Neural progenitor cell (in vitro differentiated cells): Measurements from ENCODE around the gene TNFRSF18. TPM values are rescaled to one million over a fixed set of nuclear protein-coding genes. Genes with fewer than 3 reads are reported as not detected.

Experiments
- DNase-seq: peaks from one replicate; pipeline ENCODE4 v3.0.0-alpha.2; 2016; ENCODE audit warnings: low spot score
- H2AFZ ChIP-seq: fragments of 200-600 bp; sonication (generic); replicated peaks from 2 replicates; pipeline ENCODE4 v1.6.1; 2016; ENCODE audit warnings: antibody characterized with exemption
- H3F3A ChIP-seq: fragments of 200-600 bp; sonication (generic); 2 replicates; pipeline ENCODE4 v1.6.1; 2016; ENCODE audit warnings: antibody characterized with exemption, low read depth
- H3K27ac ChIP-seq: fragments of 200-600 bp; sonication (generic); 2 replicates; pipeline ENCODE4 v1.5.1; 2016; ENCODE audit warnings: mild to moderate bottlenecking
- H3K27me3 ChIP-seq: fragments of 200-600 bp; sonication (generic); 2 replicates; pipeline ENCODE4 v1.6.1; 2016; ENCODE audit warnings: mild to moderate bottlenecking, moderate library complexity
- H3K36me3 ChIP-seq: fragments of 200-600 bp; sonication (generic); 2 replicates; pipeline ENCODE4 v1.5.1; 2016
- H3K4me1 ChIP-seq: fragments of 200-600 bp; sonication (generic); 2 replicates; pipeline ENCODE4 v1.6.1; 2016; ENCODE audit warnings: mixed run types
- H3K4me2 ChIP-seq: fragments of 200-600 bp; sonication (generic); 2 replicates; pipeline ENCODE4 v1.6.1; 2016
- H3K4me3 ChIP-seq: fragments of 200-600 bp; sonication (generic); 2 replicates; pipeline ENCODE4 v1.5.1; 2016
- H3K79me2 ChIP-seq: fragments of 200-600 bp; sonication (generic); 2 replicates; pipeline ENCODE4 v1.6.1; 2016; ENCODE audit warnings: low read depth
- H3K9ac ChIP-seq: fragments of 200-600 bp; sonication (generic); 2 replicates; pipeline ENCODE4 v1.6.1; 2016
- H3K9me3 ChIP-seq: fragments of 200-600 bp; sonication (generic); 2 replicates; pipeline ENCODE4 v1.5.1; 2016; ENCODE audit warnings: low read depth
- H4K20me1 ChIP-seq: fragments of 200-600 bp; sonication (generic); 2 replicates; pipeline ENCODE4 v1.6.1; 2016; ENCODE audit warnings: low read depth
- H3K27ac Mint-ChIP-seq: 3 replicates; pipeline ENCODE4 v1.8.0; 2021; ENCODE audit warnings: mixed read lengths
- H3K27me3 Mint-ChIP-seq: 2 replicates; pipeline ENCODE4 v1.8.0; 2022; ENCODE audit warnings: low read depth, mild to moderate bottlenecking, inconsistent platforms, moderate library complexity, mixed read lengths; ENCODE audit not compliant: insufficient read depth
- H3K36me3 Mint-ChIP-seq: 3 replicates; pipeline ENCODE4 v1.8.0; 2021; ENCODE audit warnings: mixed read lengths
- H3K4me1 Mint-ChIP-seq: 3 replicates; pipeline ENCODE4 v1.8.0; 2021; ENCODE audit warnings: mixed read lengths
- H3K4me3 Mint-ChIP-seq: 3 replicates; pipeline ENCODE4 v1.8.0; 2021; ENCODE audit warnings: mild to moderate bottlenecking, moderate library complexity, mixed read lengths
- H3K9me3 Mint-ChIP-seq: 3 replicates; pipeline ENCODE4 v1.8.0; 2020; ENCODE audit warnings: mixed read lengths
- EZH2 ChIP-seq: fragments of 200-600 bp; sonication (generic); IDR thresholded peaks from 2 replicates; pipeline ENCODE4 v1.6.1; 2017; ENCODE audit warnings: antibody characterized with exemption, mild to moderate bottlenecking, moderate library complexity
- EZH2phosphoT487 ChIP-seq: fragments of 200-600 bp; sonication (generic); IDR thresholded peaks from 2 replicates; pipeline ENCODE4 v1.6.1; 2017; ENCODE audit warnings: antibody characterized with exemption
- total RNA-seq: library from RNA; depleted of rRNA; stranded (reverse); fragments of >200 nt; gene quantifications from 2 replicates; pipeline ENCODE4 v1.2.3, GENCODE V29; 2015; ENCODE audit warnings: low replicate concordance
- TF ChIP-seq, protein P1 (sequence below): fragments of 200-600 bp; sonication (generic); IDR thresholded peaks from 2 replicates; pipeline ENCODE4 v1.5.1; 2017; ENCODE audit warnings: antibody characterized with exemption, mild to moderate bottlenecking

TNFRSF18 gene
- total RNA-seq, 1 donor from 2014 or later = not detected

- no peaks in the 10 kb centered on the region for H3F3A ChIP-seq
- no peaks in the 10 kb centered on the region for H3K36me3 ChIP-seq
- Mint-ChIP-seq H3K27me3 (peaks cover 9% of the 10 kb centered on the region), H3K36me3 (peaks cover 20% of the 10 kb centered on the region), H3K4me3 (no peak overlapping the region), H3K27ac (peak overlapping the region; percentile 53), H3K4me1 (no peaks in the 10 kb centered on the region), H3K9me3 (no peaks in the 10 kb centered on the region)
- no peak overlapping the region for H3K27ac ChIP-seq
- TF ChIP-seq EZH2 = no peak
- TF ChIP-seq, protein P1, sequence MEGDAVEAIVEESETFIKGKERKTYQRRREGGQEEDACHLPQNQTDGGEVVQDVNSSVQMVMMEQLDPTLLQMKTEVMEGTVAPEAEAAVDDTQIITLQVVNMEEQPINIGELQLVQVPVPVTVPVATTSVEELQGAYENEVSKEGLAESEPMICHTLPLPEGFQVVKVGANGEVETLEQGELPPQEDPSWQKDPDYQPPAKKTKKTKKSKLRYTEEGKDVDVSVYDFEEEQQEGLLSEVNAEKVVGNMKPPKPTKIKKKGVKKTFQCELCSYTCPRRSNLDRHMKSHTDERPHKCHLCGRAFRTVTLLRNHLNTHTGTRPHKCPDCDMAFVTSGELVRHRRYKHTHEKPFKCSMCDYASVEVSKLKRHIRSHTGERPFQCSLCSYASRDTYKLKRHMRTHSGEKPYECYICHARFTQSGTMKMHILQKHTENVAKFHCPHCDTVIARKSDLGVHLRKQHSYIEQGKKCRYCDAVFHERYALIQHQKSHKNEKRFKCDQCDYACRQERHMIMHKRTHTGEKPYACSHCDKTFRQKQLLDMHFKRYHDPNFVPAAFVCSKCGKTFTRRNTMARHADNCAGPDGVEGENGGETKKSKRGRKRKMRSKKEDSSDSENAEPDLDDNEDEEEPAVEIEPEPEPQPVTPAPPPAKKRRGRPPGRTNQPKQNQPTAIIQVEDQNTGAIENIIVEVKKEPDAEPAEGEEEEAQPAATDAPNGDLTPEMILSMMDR = no peak
- TF ChIP-seq EZH2phosphoT487 = no peak
- no peak overlapping the region for H3K9ac ChIP-seq
- no peak overlapping the region for H3K4me3 ChIP-seq
- H3K79me2 ChIP-seq = peaks cover 4% of the 10 kb centered on the region
- no peaks in the 10 kb centered on the region for H4K20me1 ChIP-seq
- no peak for DNase-seq
- H3K27me3 ChIP-seq = no peaks in the 10 kb centered on the region
- H3K9me3 ChIP-seq = no peaks in the 10 kb centered on the region
- H3K4me1 ChIP-seq = no peaks in the 10 kb centered on the region
- no peak overlapping the region for H3K4me2 ChIP-seq
- H2AFZ ChIP-seq = no peak overlapping the region
Observed at GRCh38 chr1:1221887-1222574, 15.6 kb upstream of the TNFRSF18 start.

- Mint-ChIP-seq H3K27me3 (peaks cover 6% of the 10 kb centered on the region), H3K4me1 (no peaks in the 10 kb centered on the region), H3K36me3 (peaks cover 17% of the 10 kb centered on the region), H3K27ac (no peak overlapping the region), H3K9me3 (no peaks in the 10 kb centered on the region), H3K4me3 (no peak overlapping the region)
- Histone ChIP-seq H3K4me1 (no peaks in the 10 kb centered on the region), H3K79me2 (no peaks in the 10 kb centered on the region), H2AFZ (no peak overlapping the region), H3K4me2 (no peak overlapping the region), H3K27me3 (no peaks in the 10 kb centered on the region), H3K9me3 (no peaks in the 10 kb centered on the region), H3K9ac (no peak overlapping the region), H3F3A (no peaks in the 10 kb centered on the region), H4K20me1 (no peaks in the 10 kb centered on the region), H3K4me3 (no peak overlapping the region), H3K36me3 (no peaks in the 10 kb centered on the region), H3K27ac (no peak overlapping the region)
- TF ChIP-seq EZH2 = no peak
- TF ChIP-seq, protein P1 = no peak
- TF ChIP-seq EZH2phosphoT487 = no peak
- DNase-seq = no peak
Observed at GRCh38 chr1:1220197-1220596, 13.8 kb upstream of the TNFRSF18 start.

DNA sequence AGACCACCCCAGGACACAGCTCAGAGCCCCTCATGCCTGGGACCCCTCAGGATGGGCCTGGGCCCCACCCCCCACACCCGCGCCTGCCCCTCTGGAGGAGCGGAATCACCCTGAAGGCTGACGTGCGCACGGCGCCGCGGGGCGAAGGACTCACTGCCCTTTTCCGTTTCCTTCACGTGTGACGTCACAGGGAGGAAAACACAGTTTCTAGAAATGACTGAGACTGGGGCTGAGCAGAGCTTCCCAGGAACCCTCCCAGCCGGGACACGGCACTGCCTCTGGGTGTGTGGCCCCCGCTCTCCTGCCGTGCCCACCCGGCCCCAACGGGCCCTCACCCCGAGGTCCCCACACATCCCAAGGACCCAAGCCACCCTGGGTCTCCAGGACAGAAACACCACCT is 12.9 kb upstream of the TNFRSF18 start:
- Mint-ChIP-seq H3K9me3 (no peaks in the 10 kb centered on the region), H3K4me3 (no peak overlapping the region), H3K4me1 (no peaks in the 10 kb centered on the region), H3K36me3 (peaks cover 17% of the 10 kb centered on the region), H3K27me3 (peaks cover 8% of the 10 kb centered on the region), H3K27ac (no peak overlapping the region)
- H3K4me1 ChIP-seq = no peaks in the 10 kb centered on the region
- no peaks in the 10 kb centered on the region for H3K9me3 ChIP-seq
- no peaks in the 10 kb centered on the region for H3F3A ChIP-seq
- no peaks in the 10 kb centered on the region for H4K20me1 ChIP-seq
- no peaks in the 10 kb centered on the region for H3K79me2 ChIP-seq
- H3K36me3 ChIP-seq = no peaks in the 10 kb centered on the region
- no peaks in the 10 kb centered on the region for H3K27me3 ChIP-seq
- no peak overlapping the region for H3K27ac ChIP-seq
- H2AFZ ChIP-seq = no peak overlapping the region
- TF ChIP-seq, protein P1 = no peak
- TF ChIP-seq EZH2phosphoT487 (no peak), EZH2 (no peak)
- H3K4me3 ChIP-seq = no peak overlapping the region
- DNase-seq = no peak
- H3K4me2 ChIP-seq = no peak overlapping the region
- H3K9ac ChIP-seq = no peak overlapping the region
